GM23248 (cell line): ENCODE measurements around the gene RPL36.

ENCODE experiments used
- EZH2 ChIP-seq: fragments of 200-600 bp; sonication (generic); IDR thresholded peaks from 2 replicates; pipeline ENCODE4 v1.6.1; 2018; ENCODE audit warnings: antibody characterized with exemption, mild to moderate bottlenecking; ENCODE audit not compliant: insufficient read depth, poor library complexity, severe bottlenecking
- EZH2phosphoT487 ChIP-seq: fragments of 200-600 bp; sonication (generic); IDR thresholded peaks from 2 replicates; pipeline ENCODE4 v1.6.1; 2018; ENCODE audit warnings: antibody characterized with exemption, moderate library complexity, mild to moderate bottlenecking, low read depth; ENCODE audit not compliant: insufficient read depth

- TF ChIP-seq EZH2: no peak
- no peak for TF ChIP-seq EZH2phosphoT487
Observed at GRCh38 chr19:5642204-5642603, 47.9 kb upstream of the RPL36 start.
